Right ventricle myocardium inferior (tissue), 1 donor: ENCODE data around the gene JAG2. TPM values are rescaled to one million over a fixed set of nuclear protein-coding genes. Genes with fewer than 3 reads are reported as not detected.
A peak's percentile ranks its signal among the peaks of the same experiment; 100 is the strongest.

ENCODE experiments used
- ATAC-seq: fragments of 200-7000 bp; cut with Tn5 transposase; one replicate; pipeline ENCODE4 v1.9.1; 2020; ENCODE audit warnings: mild to moderate bottlenecking, moderate library complexity
- DNase-seq: peaks from one replicate; pipeline ENCODE4 v3.0.0; 2021; ENCODE audit errors: missing footprints
- intact Hi-C: fragments of 100-400 bp; cut with DNase I; formaldehyde crosslinking; loops from one replicate; pipeline ENCODE4 v1.11.0; 2022
- long read RNA-seq: library from polyadenylated mRNA; unstranded; transcript quantifications from one replicate; pipeline ENCODE4 v2.0.0, GENCODE V29; 2021
- total RNA-seq: library from RNA; stranded (reverse); fragmentation: NEBNext Ultra II Directional; extraction: Animal tissue kit (Norgen Biotek cat#: 25700); gene quantifications from one replicate; pipeline ENCODE4 v1.2.1, GENCODE V29; 2021
- donor health status: DM: no; HTN: yes; CAD: no; lungs with severe emphysema.

The JAG2 gene
- 34.6 TPM for total RNA-seq
- long read RNA-seq, full-length matches to known transcripts: 23 of 58 reads
- long read RNA-seq, partial matches to known transcripts: 20 of 58 reads
- long read RNA-seq, other reads (novel, unspliced or antisense): 15 of 58 reads

DNA sequence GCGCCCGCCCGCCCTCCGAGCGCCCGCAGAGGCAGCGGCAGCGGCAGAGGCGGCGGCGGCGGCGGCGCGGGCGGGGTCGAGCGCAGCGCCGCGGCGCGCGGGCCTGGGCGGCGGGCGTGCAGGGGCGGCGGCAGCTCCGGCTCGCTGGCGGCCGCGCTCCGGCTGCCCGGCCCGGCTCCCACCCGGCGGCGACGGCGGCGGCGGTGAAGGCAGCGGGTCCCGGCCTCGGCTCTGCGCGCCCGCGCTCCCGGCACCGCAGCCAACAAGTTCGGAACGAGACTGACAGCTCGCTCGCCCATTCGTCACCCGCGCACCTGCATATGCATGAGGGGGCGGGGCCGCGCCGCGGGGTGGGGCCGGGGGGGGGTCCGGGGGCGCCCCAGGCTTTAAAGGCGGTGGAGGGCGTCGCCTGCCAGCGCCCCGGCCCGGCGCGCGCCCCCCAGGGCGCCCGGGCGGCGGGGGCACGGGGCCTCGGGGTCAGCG is at the start of gene JAG2:
JAG2 (minus strand) TSS at position 281 of the 483 bp plus-strand sequence. CDS start 356 bp downstream, outside the sequence.
- no peak for DNase-seq
- peak; percentile 43 for ATAC-seq
- intact Hi-C loops: loop anchor here (2.0 to 5.0 kb wide), 2 partner anchors 28 to 76 kb away; no protein-coding TSS in a partner anchor

DNA sequence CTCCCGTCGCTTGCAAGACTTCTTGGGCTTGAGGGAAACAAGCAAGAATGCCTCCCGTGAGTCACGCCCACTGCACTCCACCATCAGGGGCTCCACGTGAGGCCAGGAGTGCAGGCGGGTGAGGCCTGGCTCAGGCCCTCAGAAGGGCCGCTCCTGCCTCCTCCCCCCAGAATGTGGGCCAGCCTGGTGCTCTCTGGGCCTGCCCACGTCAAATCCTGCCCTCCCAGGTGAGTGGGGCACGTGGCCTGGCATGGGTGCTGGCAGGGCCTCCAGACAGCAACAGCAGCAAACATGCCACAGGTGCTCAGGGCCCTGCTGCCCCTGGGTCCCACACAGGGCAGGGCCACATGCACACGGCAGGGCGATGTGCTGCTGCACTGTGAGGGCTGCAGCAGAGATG is 49.2 kb upstream of the JAG2 start:
- DNase-seq (no peak), ATAC-seq (no peak)
- intact Hi-C loops: no loop called here

DNA sequence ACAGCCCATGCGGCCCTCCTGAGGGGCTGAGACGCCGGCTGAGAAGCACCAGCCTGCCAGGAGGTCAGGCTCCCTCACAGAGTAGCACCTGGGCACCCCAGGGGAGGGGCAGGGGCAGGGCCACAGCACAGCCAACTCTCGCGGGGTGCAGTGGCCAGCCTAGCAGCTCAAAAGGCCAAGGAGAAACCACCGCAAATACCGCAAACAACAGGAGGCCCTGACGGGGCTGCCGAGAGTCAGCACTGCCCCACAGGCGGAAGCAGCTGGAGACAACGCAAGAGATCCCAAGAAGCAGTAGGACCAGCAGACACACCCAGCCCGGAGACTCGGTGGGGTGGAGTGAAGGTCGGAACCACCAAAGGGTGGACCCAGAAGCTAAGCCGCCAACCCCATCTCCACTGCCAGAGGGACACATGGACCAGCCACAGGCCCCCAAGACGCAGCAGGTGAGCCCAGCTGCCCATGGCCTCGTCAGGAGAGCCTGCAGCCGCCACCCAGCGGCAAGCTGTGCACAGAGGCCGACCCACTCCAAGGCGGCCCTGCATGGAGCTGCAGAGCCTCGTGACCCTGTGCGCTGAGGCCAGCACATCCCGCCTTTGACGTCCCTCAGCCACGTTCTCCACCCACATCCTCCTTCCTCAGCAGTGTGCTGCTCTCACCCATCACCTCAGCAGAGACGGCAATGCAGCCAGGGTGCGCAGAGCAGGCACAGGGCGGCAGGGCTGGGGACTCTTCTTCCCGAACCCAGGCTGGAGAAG is 48.1 kb upstream of the JAG2 start:
- DNase-seq (no peak), ATAC-seq (no peak)
- intact Hi-C loops: no loop called here

DNA sequence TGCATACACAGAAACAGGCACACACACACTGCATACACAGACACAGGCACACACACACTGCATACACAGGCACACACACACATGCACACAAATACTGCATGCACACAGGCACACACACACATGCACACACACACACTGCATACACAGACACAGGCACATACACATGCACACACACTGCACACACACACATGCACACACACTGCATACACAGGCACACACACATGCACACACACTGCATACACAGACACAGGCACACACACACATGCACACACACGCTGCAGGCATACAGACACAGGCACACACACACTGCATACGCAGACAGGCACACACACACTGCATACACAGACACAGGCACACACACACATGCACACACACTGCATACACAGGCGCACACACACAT is 47.0 kb upstream of the JAG2 start:
- ATAC-seq: no peak
- intact Hi-C loops: no loop called here

DNA sequence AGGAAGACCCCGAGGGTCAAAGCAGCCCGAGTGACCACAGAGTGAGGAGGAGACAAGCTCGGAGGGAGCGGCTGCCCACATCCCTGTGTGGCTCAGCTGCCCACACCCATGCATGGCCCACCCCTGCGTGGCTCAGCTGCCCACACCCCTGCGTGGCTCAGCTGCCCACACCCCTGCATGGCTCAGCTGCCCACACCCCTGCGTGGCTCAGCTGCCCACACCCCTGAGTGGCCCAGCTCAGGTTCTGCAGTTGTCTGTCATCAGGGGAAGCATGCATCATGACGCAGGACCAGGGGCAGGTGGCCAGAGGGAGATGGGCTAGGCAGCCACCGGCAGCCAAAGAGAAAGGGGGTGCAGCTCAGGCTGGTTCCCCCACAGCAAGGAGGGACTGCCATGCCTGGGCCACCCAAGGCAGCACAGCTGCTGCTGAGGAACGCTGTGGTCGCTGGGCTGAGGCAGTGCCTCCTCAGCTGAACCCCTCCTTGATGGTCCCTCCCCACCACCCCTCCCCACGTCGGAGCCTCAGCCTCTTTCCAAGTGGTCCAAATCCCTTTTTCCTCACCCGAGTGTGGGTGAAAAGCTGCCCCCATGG is 45.8 kb upstream of the JAG2 start:
- intact Hi-C loops: no loop called here
- DNase-seq (no peak), ATAC-seq (no peak)

More for the DNA sequence above, 47.0 kb upstream of the JAG2 start:
- DNase-seq: no peak

DNA sequence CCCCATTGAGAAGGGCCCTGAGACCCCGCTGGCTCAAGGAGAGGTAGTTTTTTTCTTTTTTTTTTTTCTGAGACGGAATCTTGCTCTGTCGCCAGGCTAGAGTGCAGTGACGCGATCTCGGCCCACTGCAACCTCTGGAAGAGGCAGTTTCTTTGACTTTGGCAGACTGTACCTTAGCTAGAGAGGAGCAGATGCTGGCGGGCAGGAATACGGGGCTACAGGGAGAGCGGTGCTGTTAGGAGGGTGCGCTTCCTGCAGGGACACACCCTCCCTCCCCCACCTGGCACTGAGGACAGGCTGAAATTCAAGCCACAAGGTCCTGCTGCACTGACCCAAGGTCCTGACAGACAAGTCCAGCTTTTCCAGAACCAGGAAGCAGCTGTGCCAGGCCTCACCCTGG is 44.8 kb upstream of the JAG2 start:
- no peak for DNase-seq
- intact Hi-C loops: no loop called here
- ATAC-seq: no peak

DNA sequence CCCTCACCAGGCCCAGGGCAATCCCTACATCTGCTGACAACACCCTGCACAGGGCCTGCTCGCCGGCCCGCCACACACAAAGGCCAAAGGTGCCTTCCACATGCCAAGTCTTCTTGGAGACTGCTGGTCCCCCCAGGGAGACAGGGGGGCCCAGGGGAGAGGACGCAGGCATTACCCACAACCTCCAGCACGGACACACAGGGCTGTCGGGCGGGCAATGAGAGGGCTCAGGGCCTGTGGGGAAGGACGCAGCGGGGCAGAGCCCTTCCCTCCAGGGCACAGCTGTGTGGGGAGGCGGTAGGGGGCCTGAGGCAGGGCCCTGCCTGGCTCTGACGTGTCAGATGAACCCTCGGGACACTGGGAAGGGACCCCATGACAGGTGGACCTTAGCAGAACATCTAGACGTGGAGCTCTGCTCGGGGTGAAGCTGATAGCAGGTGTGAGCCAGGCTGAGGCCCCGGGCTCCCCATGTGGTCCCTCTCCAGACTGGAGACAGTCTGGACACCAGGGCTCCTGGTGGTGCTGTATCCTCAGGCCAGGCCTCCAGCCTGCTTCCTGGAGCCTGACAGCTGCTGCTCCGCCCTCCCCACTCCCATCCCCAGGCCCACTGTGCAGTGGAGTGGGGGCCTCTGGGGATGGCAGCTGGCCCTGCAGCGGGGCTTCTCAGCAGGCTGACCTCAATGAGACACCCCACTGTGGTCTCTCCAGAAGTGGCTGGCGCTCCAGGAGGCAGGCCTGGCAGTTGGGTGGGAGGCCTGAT is 44.1 kb upstream of the JAG2 start:
- intact Hi-C loops: no loop called here
- DNase-seq: no peak
- no peak for ATAC-seq

DNA sequence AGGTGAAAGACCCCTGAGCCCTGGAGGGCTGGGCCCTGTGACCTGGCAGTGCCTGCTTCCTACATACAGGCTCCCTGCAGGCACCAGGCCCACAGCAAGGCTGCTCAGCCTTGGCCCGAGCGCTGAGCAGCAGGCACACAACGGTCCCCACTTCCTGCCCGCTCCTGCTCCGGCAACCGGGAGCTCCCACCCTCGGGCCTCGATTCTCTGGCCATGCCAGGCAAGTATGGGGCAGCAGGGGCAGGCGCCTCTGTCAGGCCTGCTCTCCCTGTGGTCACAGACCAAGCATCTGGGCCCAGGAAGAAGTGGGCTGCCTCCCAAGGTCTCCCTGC is 43.1 kb upstream of the JAG2 start:
- intact Hi-C loops: no loop called here
- ATAC-seq (no peak), DNase-seq (no peak)

DNA sequence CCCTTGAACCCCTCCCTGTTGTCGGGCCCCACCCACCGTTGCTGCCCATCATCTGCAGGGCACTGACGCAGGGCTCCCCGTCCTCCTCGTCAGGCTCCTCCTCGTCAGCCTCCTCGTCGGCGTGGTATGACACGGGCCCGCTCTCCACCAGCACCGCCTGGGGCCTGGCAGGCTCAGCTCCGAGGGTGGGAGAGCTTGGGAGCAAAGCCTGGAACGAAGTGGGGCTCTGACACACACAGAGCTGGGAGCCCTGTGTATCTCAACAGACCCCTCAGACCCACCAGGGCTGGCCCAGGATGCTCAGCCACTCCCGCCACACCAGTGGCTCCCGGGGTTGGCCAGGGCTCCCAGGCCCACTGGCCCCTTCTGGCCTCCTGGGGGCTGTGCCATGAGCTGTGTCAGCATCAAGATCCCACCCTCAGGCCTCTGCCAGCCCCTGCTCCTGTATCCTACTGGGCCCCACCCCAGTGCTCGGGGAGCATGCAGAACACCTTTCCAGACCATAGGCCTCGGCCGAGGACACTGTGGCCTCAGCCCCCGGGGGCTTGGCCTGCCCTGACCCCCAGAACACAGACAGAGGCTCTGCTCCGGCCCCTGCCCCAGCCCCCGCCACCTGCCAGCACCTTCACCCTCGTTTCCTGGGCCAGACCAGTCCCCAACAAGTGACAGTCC is 42.6 kb upstream of the JAG2 start:
- intact Hi-C loops: no loop called here
- ATAC-seq (no peak), DNase-seq (no peak)

DNA sequence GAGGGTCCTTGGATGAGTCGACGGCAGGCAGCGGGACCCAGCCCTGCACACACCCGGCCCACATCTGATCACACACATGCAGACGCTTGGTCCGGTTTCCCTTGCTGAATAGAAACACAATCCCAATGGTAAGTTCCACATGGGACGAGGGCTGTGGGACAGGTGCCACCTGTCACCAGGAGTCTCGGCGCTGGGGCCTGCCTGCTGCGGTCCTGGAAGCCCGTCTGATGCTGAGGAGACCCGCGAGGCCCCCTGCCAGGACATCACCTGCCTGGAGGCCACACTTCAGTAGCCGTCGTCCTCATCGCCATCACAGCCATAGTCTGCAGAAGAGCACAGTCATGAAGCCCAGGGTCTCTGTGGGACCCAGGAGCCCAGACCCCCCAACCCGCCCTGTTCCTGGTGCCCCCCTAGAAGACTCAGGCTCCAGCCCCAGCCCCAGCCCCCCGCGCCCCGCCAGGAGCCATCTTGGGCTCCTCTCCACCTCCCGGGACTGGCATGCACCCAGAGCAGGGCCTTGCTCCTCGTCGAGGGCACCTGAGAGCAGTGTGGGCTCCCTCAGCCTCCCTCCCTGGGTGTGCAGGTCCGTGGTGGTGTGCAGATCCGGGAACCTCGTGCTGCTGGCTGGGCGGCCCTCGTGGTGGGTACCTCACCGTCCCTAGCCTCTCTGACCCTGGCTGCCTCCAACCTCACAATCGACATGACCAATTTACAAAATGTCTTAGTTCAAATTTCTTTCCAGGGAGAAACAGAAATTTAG is 41.9 kb upstream of the JAG2 start:
- no peak for DNase-seq
- intact Hi-C loops: no loop called here
- ATAC-seq: no peak

DNA sequence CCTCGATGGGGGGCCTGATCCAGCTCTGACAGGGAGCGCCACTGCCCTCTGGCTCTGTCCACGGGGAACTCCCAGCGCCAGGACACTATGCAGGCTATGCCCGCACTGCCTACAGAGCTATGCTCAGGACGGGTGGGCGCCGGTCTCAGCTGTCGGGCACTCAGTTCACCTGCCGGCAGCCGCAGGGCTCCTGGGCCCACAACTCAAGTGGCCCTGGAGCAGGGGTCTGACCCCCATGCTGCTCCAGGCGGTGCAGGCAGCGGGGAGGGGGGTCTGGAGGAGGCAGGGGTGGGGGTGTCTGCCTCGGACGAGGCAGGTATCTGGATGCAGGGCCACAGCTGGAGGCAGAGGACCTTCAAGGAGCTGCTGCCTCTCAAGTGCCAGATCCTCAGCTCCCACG is 41.1 kb upstream of the JAG2 start:
- ATAC-seq: no peak
- intact Hi-C loops: loop anchor here (10.0 kb wide), 1 partner anchor 45 kb away; no protein-coding TSS in a partner anchor
- no peak for DNase-seq

DNA sequence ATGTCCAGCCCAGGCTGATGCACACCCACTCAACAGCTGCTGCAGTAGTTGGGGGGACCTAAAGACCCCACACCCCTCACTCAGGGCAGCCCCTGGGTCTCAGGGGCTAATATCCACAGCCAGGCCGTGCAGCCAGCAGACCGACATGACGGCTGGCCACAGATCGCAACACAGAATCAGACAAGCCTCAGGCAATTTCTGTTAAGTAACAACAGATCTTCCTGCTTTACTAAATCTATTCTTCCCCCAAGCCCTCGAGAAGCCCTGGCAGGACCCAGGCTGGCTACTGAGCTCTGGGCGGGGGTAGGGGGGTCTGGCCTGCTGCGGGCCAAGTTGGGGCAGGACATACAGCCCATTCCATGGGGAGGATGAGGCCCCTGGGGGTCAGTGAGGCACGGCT is 40.5 kb upstream of the JAG2 start:
- no peak for DNase-seq
- ATAC-seq: no peak
- intact Hi-C loops: loop anchor here (10.0 kb wide), 1 partner anchor 46 kb away; no protein-coding TSS in a partner anchor

DNA sequence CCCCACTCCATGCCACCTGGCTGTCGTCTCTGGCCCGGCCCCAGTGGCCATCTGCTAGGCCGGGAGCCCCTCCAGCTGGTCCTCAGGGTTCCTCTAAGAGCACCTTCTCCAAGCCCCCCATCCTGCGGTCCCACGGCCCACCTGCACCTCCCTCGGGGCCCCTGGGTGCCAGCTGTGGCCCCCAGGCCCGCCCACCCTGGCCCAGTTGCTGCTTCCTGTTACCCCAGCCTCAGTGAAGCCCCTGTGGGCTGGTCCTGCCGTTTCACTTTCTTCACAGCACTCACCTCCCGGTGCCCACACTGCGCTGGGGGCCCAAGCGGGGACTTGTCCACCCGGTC is 40.1 kb upstream of the JAG2 start:
- ATAC-seq (no peak), DNase-seq (no peak)
- intact Hi-C loops: loop anchor here (10.0 kb wide), 1 partner anchor 46 kb away; no protein-coding TSS in a partner anchor

DNA sequence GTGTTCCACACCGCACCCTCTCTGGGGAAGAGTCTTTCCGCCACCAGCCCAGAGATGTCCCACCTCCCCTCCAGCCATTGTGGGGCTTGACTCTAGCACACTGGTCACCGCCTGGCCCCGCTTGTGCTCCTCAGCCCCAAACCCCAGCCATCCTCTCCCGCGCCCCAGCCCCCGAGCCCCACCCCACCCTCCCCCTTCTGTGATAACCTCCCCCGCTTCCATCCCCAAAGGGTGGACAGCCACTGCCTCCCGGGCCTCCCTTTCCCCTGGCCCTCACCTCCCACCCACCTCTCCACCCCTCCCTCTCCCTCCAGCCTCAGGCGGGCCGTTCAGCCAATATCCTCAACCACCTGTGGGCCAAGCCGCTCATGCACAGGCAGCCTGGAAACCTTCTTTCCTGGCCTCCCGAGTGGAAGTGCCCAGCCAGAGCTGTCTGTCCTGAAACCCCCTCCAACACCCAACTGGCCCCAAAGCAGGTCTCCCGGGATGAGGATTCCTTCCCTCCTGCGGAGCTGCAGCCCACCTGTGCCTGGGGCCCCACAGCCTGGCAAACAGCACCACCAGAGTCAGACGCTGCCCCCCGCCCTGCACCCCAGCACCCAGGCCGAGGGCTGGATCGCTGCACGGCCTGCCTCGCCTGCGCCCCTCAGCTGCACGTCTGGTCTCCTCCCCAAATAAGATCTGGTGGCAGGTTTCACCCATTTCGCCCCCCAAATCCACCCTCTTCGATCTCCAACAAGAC is 39.6 kb upstream of the JAG2 start:
- intact Hi-C loops: loop anchor here (10.0 kb wide), 1 partner anchor 47 kb away; no protein-coding TSS in a partner anchor
- no peak for DNase-seq

DNA sequence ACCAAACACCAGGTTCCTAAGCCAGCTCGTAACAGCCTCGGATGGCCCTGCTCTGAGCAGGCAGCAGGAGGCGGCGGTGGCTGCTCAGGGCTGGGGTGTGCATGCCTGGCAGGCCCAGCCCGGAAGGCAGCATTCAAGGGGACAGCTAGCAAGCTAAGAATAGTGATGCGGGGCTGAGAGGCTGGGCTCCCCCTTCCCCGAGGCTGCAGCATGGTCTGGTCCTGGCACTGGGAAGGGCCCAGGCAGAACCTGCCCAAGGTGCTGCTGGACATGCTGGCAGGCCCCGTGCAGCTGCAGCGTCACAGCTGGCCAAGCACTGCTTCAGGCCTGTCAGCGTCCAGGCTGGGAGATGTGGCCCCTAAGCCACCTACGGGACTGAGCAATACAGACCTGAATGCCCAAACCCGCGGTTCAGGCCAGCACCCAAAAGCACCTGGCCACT is 38.9 kb upstream of the JAG2 start:
- no peak for DNase-seq
- intact Hi-C loops: loop anchor here (10.0 kb wide), 1 partner anchor 47 kb away; no protein-coding TSS in a partner anchor
- ATAC-seq: peak; percentile 56

More for the DNA sequence above, 39.6 kb upstream of the JAG2 start:
- ATAC-seq: no peak

DNA sequence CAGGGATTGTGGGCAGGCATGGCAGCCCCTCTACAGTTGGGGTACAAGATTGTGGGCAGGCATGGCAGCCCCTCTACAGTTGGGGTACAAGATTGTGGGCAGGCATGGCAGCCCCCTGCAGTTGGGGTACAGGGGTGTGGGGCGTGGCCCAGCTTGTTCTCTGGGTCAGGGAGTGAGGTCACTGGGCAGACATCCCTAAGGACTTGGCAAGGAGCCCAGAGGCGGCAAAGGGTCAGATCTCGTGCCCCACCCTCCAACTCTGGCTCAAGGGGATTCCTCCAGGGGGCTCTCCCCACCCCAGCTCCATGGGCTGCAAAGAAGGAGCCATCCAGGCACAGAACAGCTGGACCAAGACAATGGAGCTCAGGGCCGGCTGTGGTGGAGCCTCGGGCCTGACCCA is 38.3 kb upstream of the JAG2 start:
- ATAC-seq (no peak), DNase-seq (no peak)
- intact Hi-C loops: loop anchor here (10.0 kb wide), 1 partner anchor 48 kb away; no protein-coding TSS in a partner anchor

DNA sequence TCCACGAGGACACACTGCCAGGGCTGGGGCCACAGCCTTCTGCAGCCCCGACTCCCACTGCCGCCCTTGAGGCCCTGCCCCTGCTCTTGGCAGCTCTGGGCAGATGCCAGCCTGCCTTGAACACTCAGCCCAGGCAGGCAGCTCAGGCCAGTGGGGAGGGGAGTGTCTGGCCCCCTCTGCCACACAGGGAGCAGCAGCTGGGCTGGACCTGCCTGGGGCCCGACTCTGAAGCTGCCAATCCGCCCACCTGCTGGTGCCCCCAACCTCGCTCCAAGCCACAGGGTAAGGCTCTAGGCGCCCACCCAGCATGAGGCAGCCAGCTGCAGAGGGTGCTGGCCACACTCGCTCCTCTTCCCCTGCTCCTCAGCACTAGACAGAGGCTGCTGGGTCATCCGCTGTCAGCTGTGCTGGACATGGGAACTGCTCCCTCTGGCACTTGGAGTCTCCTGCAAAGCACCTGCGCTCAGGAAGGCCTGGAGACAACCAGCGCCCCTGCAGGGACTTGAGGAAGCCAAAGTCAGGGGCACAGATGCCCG is 37.2 kb upstream of the JAG2 start:
- ATAC-seq: peak; percentile 46
- intact Hi-C loops: loop anchor here (2.0 to 10.0 kb wide), 2 partner anchors 49 to 323 kb away; no protein-coding TSS in a partner anchor
- no peak for DNase-seq
